DOHH2 (cell line): ENCODE results near the gene DNAH5.

Source experiments
- H3F3A ChIP-seq: fragments of 200-600 bp; sonication (generic), shearing (Covaris generic); 2 replicates; pipeline ENCODE4 v1.6.0; 2016; ENCODE audit warnings: antibody characterized with exemption, mild to moderate bottlenecking; ENCODE audit not compliant: control insufficient read depth, insufficient read depth
- H3K27ac ChIP-seq: fragments of 200-600 bp; sonication (generic); 2 replicates; pipeline ENCODE4 v1.5.1; 2014; ENCODE audit warnings: low read depth, mild to moderate bottlenecking, low read length, moderate library complexity
- H3K27me3 ChIP-seq: fragments of 200-600 bp; sonication (generic); 2 replicates; pipeline ENCODE4 v1.6.1; 2014; ENCODE audit warnings: mild to moderate bottlenecking, low read length, mixed read lengths; ENCODE audit not compliant: control insufficient read depth
- H3K36me3 ChIP-seq: fragments of 200-600 bp; sonication (generic); 2 replicates; pipeline ENCODE4 v1.6.1; 2014; ENCODE audit warnings: mild to moderate bottlenecking, low read length, moderate library complexity, mixed read lengths; ENCODE audit not compliant: control insufficient read depth
- H3K4me1 ChIP-seq: fragments of 200-600 bp; sonication (generic); 2 replicates; pipeline ENCODE4 v1.6.1; 2014; ENCODE audit warnings: mild to moderate bottlenecking, low read length, mixed read lengths; ENCODE audit not compliant: control insufficient read depth
- H3K4me2 ChIP-seq: fragments of 200-600 bp; sonication (generic); 2 replicates; pipeline ENCODE4 v1.6.0; 2014; ENCODE audit warnings: mild to moderate bottlenecking, low read length, moderate library complexity
- H3K4me3 ChIP-seq: fragments of 200-600 bp; sonication (generic); 2 replicates; pipeline ENCODE4 v1.5.1; 2014; ENCODE audit warnings: mild to moderate bottlenecking, low read length, mixed read lengths
- H3K79me2 ChIP-seq: fragments of 200-600 bp; sonication (generic); 2 replicates; pipeline ENCODE4 v1.6.1; 2014; ENCODE audit warnings: mild to moderate bottlenecking, low read length, mixed read lengths; ENCODE audit not compliant: control insufficient read depth
- H3K9me2 ChIP-seq: fragments of 200-600 bp; sonication (generic); replicated peaks from 2 replicates; pipeline ENCODE4 v1.6.1; 2014; ENCODE audit warnings: mild to moderate bottlenecking, low read length, mixed read lengths; ENCODE audit not compliant: control insufficient read depth
- H3K9me3 ChIP-seq: fragments of 200-600 bp; sonication (generic); 2 replicates; pipeline ENCODE4 v1.6.1; 2014; ENCODE audit warnings: antibody characterized with exemption, low read length, mixed read lengths; ENCODE audit not compliant: control insufficient read depth, insufficient read depth
- H4K20me1 ChIP-seq: fragments of 200-600 bp; sonication (generic); 2 replicates; pipeline ENCODE4 v1.6.0; 2014; ENCODE audit warnings: low read depth, mild to moderate bottlenecking, antibody characterized with exemption, low read length, moderate library complexity; ENCODE audit not compliant: control insufficient read depth, insufficient read depth
- CTCF ChIP-seq: fragments of 200-600 bp; sonication (generic); IDR thresholded peaks from one replicate; pipeline ENCODE4 v1.5.1; 2014; ENCODE audit warnings: antibody characterized with exemption, mild to moderate bottlenecking, low read depth, low read length; ENCODE audit not compliant: poor library complexity, severe bottlenecking
- EZH2phosphoT487 ChIP-seq: fragments of 200-600 bp; sonication (generic); IDR thresholded peaks from 2 replicates; pipeline ENCODE4 v1.6.1; 2017; ENCODE audit warnings: borderline replicate concordance, mild to moderate bottlenecking, antibody characterized with exemption, low read length, moderate library complexity, mixed read lengths

The DNAH5 gene

DNA sequence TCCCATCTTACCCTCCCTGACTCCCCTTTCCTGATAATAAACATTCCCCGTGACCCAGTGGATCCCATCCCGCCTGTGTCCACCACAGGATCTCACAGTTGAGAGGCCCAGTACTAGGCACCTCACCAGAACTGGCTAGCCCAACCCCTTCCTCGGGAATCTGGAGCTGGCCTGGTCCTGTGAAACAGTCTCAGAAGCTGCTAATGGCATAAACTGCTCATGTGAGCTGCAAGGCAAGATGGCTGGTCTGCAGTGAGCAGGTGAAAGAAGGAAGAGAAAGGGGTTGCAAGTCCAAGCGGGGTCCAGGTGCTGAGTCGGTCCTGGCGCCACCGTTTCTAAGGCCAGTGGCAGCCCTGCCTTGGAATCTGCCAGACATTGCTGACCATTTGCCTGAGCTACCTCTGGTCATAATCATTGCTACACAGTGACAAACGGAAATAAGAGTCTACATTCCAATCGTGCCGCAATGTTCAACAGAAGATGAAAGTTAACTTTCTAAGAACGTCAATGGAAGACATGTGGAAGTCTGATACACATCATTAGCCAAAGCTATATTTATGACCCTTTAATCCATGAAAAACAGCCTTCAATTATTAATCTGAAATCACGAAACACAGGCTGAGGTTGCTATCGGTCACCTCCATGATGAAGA lies 33.7 kb downstream of the DNAH5 start:
- H3K9me2 ChIP-seq: no peaks in the 10 kb centered on the region
- H3K4me3 ChIP-seq: no peak overlapping the region
- TF ChIP-seq EZH2phosphoT487 (no peak), CTCF (no peak)
- H3K27ac ChIP-seq: no peak overlapping the region
- no peaks in the 10 kb centered on the region for H3K36me3 ChIP-seq
- no peak overlapping the region for H3K4me2 ChIP-seq
- H3F3A ChIP-seq: no peaks in the 10 kb centered on the region
- H4K20me1 ChIP-seq: no peaks in the 10 kb centered on the region
- no peaks in the 10 kb centered on the region for H3K9me3 ChIP-seq
- no peaks in the 10 kb centered on the region for H3K79me2 ChIP-seq
- H3K27me3 ChIP-seq: no peaks in the 10 kb centered on the region
- no peaks in the 10 kb centered on the region for H3K4me1 ChIP-seq

DNA sequence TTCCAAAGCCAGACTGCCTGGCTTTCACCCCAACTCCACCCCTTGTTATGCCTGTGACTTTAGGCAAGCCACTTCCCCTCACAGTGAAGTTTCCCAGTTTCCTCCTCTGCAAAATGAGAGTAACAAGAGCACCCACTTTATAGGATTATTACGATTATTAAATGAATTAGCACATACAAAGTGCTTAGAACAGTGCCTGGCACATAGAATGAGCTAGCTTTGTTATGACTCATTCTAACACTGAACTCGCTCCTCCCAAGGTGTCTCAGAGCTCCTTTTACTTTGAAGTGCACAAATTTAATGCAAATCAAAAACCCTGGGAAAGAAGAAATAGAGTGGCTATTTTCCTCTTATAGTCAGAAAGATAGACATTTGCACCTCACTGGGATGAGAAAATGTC lies 34.3 kb downstream of the DNAH5 start:
- Histone ChIP-seq H3F3A (no peaks in the 10 kb centered on the region), H3K79me2 (no peaks in the 10 kb centered on the region), H3K27ac (no peak overlapping the region), H3K4me1 (no peaks in the 10 kb centered on the region), H3K36me3 (no peaks in the 10 kb centered on the region), H3K4me2 (no peak overlapping the region), H3K27me3 (no peaks in the 10 kb centered on the region), H4K20me1 (no peaks in the 10 kb centered on the region), H3K9me3 (no peaks in the 10 kb centered on the region), H3K4me3 (no peak overlapping the region), H3K9me2 (no peaks in the 10 kb centered on the region)
- TF ChIP-seq CTCF: no peak
- no peak for TF ChIP-seq EZH2phosphoT487

DNA sequence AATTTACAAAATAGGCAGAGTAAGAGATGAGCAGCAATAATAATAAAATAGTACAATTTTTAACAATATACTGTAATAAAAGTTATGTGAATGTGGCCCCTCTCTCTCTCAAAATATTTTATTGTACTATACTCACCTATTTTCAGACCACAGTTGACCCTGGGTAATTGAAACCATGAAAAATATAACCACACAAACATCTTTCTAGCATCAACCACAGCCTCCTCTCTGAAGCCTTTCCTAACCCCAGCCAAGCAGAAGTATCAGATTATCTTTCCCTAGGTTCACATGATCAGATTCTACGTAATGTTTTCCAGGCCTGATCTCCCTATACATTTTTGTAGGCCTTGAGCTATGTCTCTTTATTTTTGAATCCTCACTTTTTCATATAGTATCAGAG lies 35.2 kb downstream of the DNAH5 start:
- Histone ChIP-seq H4K20me1 (no peaks in the 10 kb centered on the region), H3K9me2 (no peaks in the 10 kb centered on the region), H3K27me3 (no peaks in the 10 kb centered on the region), H3K36me3 (no peaks in the 10 kb centered on the region), H3K9me3 (no peaks in the 10 kb centered on the region), H3K4me3 (no peak overlapping the region), H3K79me2 (no peaks in the 10 kb centered on the region), H3K4me2 (no peak overlapping the region), H3K4me1 (no peaks in the 10 kb centered on the region), H3F3A (no peaks in the 10 kb centered on the region), H3K27ac (no peak overlapping the region)
- TF ChIP-seq CTCF (no peak), EZH2phosphoT487 (no peak)

DNA sequence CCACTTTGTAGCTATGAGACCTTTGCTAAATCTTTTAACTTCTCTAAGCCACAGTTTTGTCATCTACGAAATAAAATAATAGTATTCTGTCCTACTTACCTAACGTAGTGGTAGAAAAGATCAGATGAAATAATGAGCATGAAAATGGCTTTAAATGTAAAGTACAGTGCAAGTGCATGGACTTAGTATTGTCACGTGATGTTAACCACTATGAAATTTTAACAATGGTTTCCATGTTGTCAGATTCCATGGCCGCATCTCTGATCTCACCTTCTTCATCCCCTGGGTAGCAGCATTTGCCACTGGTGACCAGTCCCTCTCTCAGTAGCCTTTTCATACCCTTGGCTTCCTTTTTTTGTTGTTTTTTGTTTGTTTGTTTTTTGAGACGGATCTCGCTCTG lies 45.9 kb downstream of the DNAH5 start:
- Histone ChIP-seq H3F3A (no peaks in the 10 kb centered on the region), H3K9me2 (no peaks in the 10 kb centered on the region), H3K4me2 (no peak overlapping the region), H3K4me3 (no peak overlapping the region), H3K27ac (no peak overlapping the region), H3K36me3 (no peaks in the 10 kb centered on the region), H3K4me1 (no peaks in the 10 kb centered on the region), H4K20me1 (no peaks in the 10 kb centered on the region), H3K27me3 (no peaks in the 10 kb centered on the region), H3K79me2 (no peaks in the 10 kb centered on the region), H3K9me3 (no peaks in the 10 kb centered on the region)
- TF ChIP-seq EZH2phosphoT487 (no peak), CTCF (no peak)
